ENCODE results near the gene ASXL1. TPM values are rescaled to one million over a fixed set of nuclear protein-coding genes. Genes with fewer than 3 reads are reported as not detected.

ASXL1 gene
- total RNA-seq, 1 experiment from 2014 or later, result 69.9 TPM

- H3K27me3 Mint-ChIP-seq (ENCODE audit: insufficient read depth, unreplicated experiment), result no peaks in the 10 kb centered on the region
- POLR2A ChIA-PET, result interaction anchor here (0.7 kb wide), 1 partner anchor 16 kb away, joined by 4 read pairs; no protein-coding TSS in a partner anchor
- H3K4me1 Mint-ChIP-seq (ENCODE audit: insufficient read depth, unreplicated experiment), result no peaks in the 10 kb centered on the region
- DNase-seq (ENCODE audit: unreplicated experiment), result no peak
- no peak for TF ChIP-seq CTCF (IDR thresholded peaks at IDR 0.05; ENCODE audit: unreplicated experiment)
- CTCF ChIA-PET, result interaction anchor here (0.6 to 0.7 kb wide), 4 partner anchors 16 to 504 kb away, joined by 3 to 4 read pairs (median 3); no protein-coding TSS in a partner anchor
- no peak overlapping the region for H3K27ac Mint-ChIP-seq (ENCODE audit: low read depth, unreplicated experiment)
- peaks cover 18% of the 10 kb centered on the region for H3K36me3 Mint-ChIP-seq (ENCODE audit: insufficient read depth, unreplicated experiment)
- H3K9me3 Mint-ChIP-seq (ENCODE audit: unreplicated experiment), result no peaks in the 10 kb centered on the region
- no TSS peak for BruUV-seq (replicated peaks)
- no peak overlapping the region for H3K4me3 Mint-ChIP-seq (ENCODE audit: unreplicated experiment)
- intact Hi-C loops (cut with micrococcal nuclease), result no loop called here
Observed at GRCh38 chr20:32455171-32455900, 97.2 kb downstream of the ASXL1 start.

- H3K4me1 Mint-ChIP-seq (ENCODE audit: insufficient read depth, unreplicated experiment), result no peaks in the 10 kb centered on the region
- BruUV-seq (replicated peaks), result no TSS peak
- DNase-seq (ENCODE audit: unreplicated experiment), result no peak
- no peaks in the 10 kb centered on the region for H3K27me3 Mint-ChIP-seq (ENCODE audit: insufficient read depth, unreplicated experiment)
- ChIA-PET CTCF (interaction anchor here (0.6 to 0.9 kb wide), 7 partner anchors 13 to 312 kb away, joined by 3 to 4 read pairs (median 3); no protein-coding TSS in a partner anchor), POLR2A (no interaction called here)
- H3K36me3 Mint-ChIP-seq (ENCODE audit: insufficient read depth, unreplicated experiment), result peaks cover 18% of the 10 kb centered on the region
- intact Hi-C loops (cut with micrococcal nuclease), result no loop called here
- TF ChIP-seq CTCF (IDR thresholded peaks at IDR 0.05; ENCODE audit: unreplicated experiment), result no peak
- H3K9me3 Mint-ChIP-seq (ENCODE audit: unreplicated experiment), result no peaks in the 10 kb centered on the region
- no peak overlapping the region for H3K4me3 Mint-ChIP-seq (ENCODE audit: unreplicated experiment)
- H3K27ac Mint-ChIP-seq (ENCODE audit: low read depth, unreplicated experiment), result no peak overlapping the region
Observed at GRCh38 chr20:32455901-32456701, 98.0 kb downstream of the ASXL1 start.

- no TSS peak for BruUV-seq (replicated peaks)
- no peak overlapping the region for H3K27ac Mint-ChIP-seq (ENCODE audit: low read depth, unreplicated experiment)
- H3K27me3 Mint-ChIP-seq (ENCODE audit: insufficient read depth, unreplicated experiment), result no peaks in the 10 kb centered on the region
- no peaks in the 10 kb centered on the region for H3K9me3 Mint-ChIP-seq (ENCODE audit: unreplicated experiment)
- no peak for DNase-seq (ENCODE audit: unreplicated experiment)
- peaks cover 14% of the 10 kb centered on the region for H3K36me3 Mint-ChIP-seq (ENCODE audit: insufficient read depth, unreplicated experiment)
- no peak overlapping the region for H3K4me3 Mint-ChIP-seq (ENCODE audit: unreplicated experiment)
- no peak for TF ChIP-seq CTCF (IDR thresholded peaks at IDR 0.05; ENCODE audit: unreplicated experiment)
- intact Hi-C loops (cut with micrococcal nuclease), result no loop called here
- POLR2A ChIA-PET, result no interaction called here
- CTCF ChIA-PET, result interaction anchor here (0.6 to 0.9 kb wide), 2 partner anchors 14 to 67 kb away, joined by 3 to 4 read pairs; no protein-coding TSS in a partner anchor
- H3K4me1 Mint-ChIP-seq (ENCODE audit: insufficient read depth, unreplicated experiment), result no peaks in the 10 kb centered on the region
Observed at GRCh38 chr20:32456869-32457478, 98.8 kb downstream of the ASXL1 start.

GRCh38 chr20:32457479-32457986, 99.4 kb downstream of the ASXL1 start:
- CTCF ChIA-PET, result no interaction called here
- Mint-ChIP-seq H3K4me1 (ENCODE audit: insufficient read depth, unreplicated experiment) (no peaks in the 10 kb centered on the region), H3K4me3 (ENCODE audit: unreplicated experiment) (no peak overlapping the region), H3K27me3 (ENCODE audit: insufficient read depth, unreplicated experiment) (no peaks in the 10 kb centered on the region), H3K9me3 (ENCODE audit: unreplicated experiment) (no peaks in the 10 kb centered on the region), H3K27ac (ENCODE audit: low read depth, unreplicated experiment) (no peak overlapping the region), H3K36me3 (ENCODE audit: insufficient read depth, unreplicated experiment) (peaks cover 13% of the 10 kb centered on the region)
- intact Hi-C loops (cut with micrococcal nuclease), result no loop called here
- no TSS peak for BruUV-seq (replicated peaks)
- POLR2A ChIA-PET, result no interaction called here
- no peak for DNase-seq (ENCODE audit: unreplicated experiment)
- TF ChIP-seq CTCF (IDR thresholded peaks at IDR 0.05; ENCODE audit: unreplicated experiment), result no peak
